SK-N-SH (cell line): ENCODE results near the gene OLFM1.

Source experiments
- EP300 ChIP-seq, 2 experiments: IDR thresholded peaks; 2 replicates each; pipeline versions ENCODE4 v1.4.0 to v1.6.1; 2012; ENCODE audit warnings: borderline replicate concordance in 1 of 2, low read depth in 1 of 2, low read length in 1 of 2
- EZH2phosphoT487 ChIP-seq: fragments of 200-600 bp; sonication (generic); IDR thresholded peaks from 2 replicates; pipeline ENCODE4 v1.6.1; 2017; ENCODE audit warnings: low read depth, mixed run types, mild to moderate bottlenecking, antibody characterized with exemption, moderate library complexity, borderline replicate concordance
- POLR2AphosphoS5 ChIP-seq: IDR thresholded peaks from 2 replicates; pipeline ENCODE4 v1.6.1; 2012; ENCODE audit warnings: low read depth, low read length
- RCOR1 ChIP-seq: fragments of 150-350 bp; IDR thresholded peaks from 2 replicates; pipeline ENCODE4 v1.6.1; 2017; ENCODE audit warnings: antibody characterized with exemption, low read length
- RXRA ChIP-seq: IDR thresholded peaks from 2 replicates; pipeline ENCODE4 v1.4.0; 2012; ENCODE audit warnings: low read depth, mild to moderate bottlenecking, borderline replicate concordance
- SIN3A ChIP-seq: IDR thresholded peaks from 2 replicates; pipeline ENCODE4 v1.6.1; 2012; ENCODE audit warnings: low read depth, mild to moderate bottlenecking, low read length, moderate library complexity, borderline replicate concordance
- SMC3 ChIP-seq: IDR thresholded peaks from 2 replicates; pipeline ENCODE4 v1.6.1; 2012; ENCODE audit warnings: low read depth, low read length, improper control_type of control experiment
- YY1 ChIP-seq: IDR thresholded peaks from 2 replicates; pipeline ENCODE4 v1.4.0; 2012; ENCODE audit warnings: low read depth, mild to moderate bottlenecking
- TF ChIP-seq, protein P1 (sequence below): fragments of 200-600 bp; sonication (generic); IDR thresholded peaks from 2 replicates; pipeline ENCODE4 v1.6.1; 2017; ENCODE audit warnings: antibody characterized with exemption, mild to moderate bottlenecking, moderate library complexity

DNA sequence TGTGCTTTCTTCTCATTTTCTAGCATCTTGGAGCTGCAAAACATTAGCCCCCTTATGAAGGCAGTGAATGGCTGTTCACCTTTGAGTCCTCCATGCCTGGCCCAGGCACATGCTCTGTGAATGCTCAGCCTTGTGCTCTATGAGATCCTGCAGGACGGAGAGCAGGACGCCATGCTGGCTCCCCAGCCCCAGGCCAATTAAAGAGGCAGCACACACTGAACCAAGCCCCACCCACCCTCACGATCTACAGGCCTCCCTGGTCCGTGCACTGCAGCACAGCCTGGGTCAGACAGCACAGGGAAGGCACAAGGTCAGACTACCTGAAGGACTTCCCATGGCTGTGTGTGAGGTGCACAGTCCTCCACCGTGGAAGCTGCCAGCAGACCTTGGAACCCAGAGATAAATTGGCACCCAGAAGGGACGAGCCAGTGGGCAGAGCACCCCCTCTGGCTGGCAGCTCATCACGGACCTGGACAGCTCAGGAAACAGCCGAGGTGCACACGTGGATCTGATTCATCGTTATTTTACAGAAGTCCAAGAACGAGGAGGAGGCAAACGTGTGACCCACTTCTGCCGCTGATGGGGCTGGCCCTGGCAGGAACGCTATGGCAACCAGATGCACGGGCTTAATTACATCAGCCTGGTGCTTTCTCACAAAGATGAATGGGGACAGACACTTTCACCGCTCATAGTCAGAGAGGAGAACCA is 59.5 kb downstream of the OLFM1 start:
- TF ChIP-seq YY1 (no peak), RXRA (no peak), POLR2AphosphoS5 (no peak), RCOR1 (no peak), EZH2phosphoT487 (no peak), SMC3 (no peak), SIN3A (no peak), EP300 (IDR thresholded peaks at IDR 0.05; ENCODE audit: borderline replicate concordance in 1 of 2, low read depth in 1 of 2, low read length in 1 of 2) (peak in 1 of 2 experiments; percentile 58; a peak in 1 of 4 replicates)
- TF ChIP-seq, protein P1, sequence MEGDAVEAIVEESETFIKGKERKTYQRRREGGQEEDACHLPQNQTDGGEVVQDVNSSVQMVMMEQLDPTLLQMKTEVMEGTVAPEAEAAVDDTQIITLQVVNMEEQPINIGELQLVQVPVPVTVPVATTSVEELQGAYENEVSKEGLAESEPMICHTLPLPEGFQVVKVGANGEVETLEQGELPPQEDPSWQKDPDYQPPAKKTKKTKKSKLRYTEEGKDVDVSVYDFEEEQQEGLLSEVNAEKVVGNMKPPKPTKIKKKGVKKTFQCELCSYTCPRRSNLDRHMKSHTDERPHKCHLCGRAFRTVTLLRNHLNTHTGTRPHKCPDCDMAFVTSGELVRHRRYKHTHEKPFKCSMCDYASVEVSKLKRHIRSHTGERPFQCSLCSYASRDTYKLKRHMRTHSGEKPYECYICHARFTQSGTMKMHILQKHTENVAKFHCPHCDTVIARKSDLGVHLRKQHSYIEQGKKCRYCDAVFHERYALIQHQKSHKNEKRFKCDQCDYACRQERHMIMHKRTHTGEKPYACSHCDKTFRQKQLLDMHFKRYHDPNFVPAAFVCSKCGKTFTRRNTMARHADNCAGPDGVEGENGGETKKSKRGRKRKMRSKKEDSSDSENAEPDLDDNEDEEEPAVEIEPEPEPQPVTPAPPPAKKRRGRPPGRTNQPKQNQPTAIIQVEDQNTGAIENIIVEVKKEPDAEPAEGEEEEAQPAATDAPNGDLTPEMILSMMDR, result no peak
